CD4-positive, CD25-positive, alpha-beta regulatory T cell (primary cell): ENCODE data around the gene MACROD2. TPM values are rescaled to one million over a fixed set of nuclear protein-coding genes. Genes with fewer than 3 reads are reported as not detected.

Source experiments
- ATAC-seq, 2 donors: fragments of 150-1000 bp; cut with Tn5 transposase; one replicate each; pipeline ENCODE4 v1.10.0; 2021; ENCODE audit warnings: low read depth in 2 of 2, moderate number of reproducible peaks in 2 of 2, moderate library complexity in 1 of 2
- DNase-seq, 3 donors: peaks; one replicate each; pipeline versions ENCODE4 v3.0.0 to v3.0.0-alpha.2; 2012 to 2022; ENCODE audit warnings: mixed read lengths in 1 of 3
- H3K27ac ChIP-seq: one replicate; pipeline ENCODE4 v1.7.0; 2013; ENCODE audit warnings: mild to moderate bottlenecking, low read length; ENCODE audit not compliant: insufficient read depth, poor library complexity, severe bottlenecking
- H3K27me3 ChIP-seq: one replicate; pipeline ENCODE4 v1.7.0; 2013; ENCODE audit warnings: low read length; ENCODE audit not compliant: control insufficient read depth, insufficient read depth
- H3K36me3 ChIP-seq: one replicate; pipeline ENCODE4 v1.7.0; 2013; ENCODE audit warnings: mild to moderate bottlenecking, low read length, moderate library complexity; ENCODE audit not compliant: control insufficient read depth, insufficient read depth
- H3K4me1 ChIP-seq: 2 replicates; pipeline ENCODE4 v1.7.0; 2013; ENCODE audit warnings: mild to moderate bottlenecking, low read length; ENCODE audit not compliant: insufficient read depth, control insufficient read depth, poor library complexity, severe bottlenecking
- H3K4me3 ChIP-seq: one replicate; pipeline ENCODE4 v1.7.0; 2013; ENCODE audit warnings: low read depth, mild to moderate bottlenecking, low read length, moderate library complexity
- H3K9me3 ChIP-seq, 2 experiments: 1 replicate in 1 of 2; 2 replicates in 1 of 2; pipeline ENCODE4 v1.7.0; 2013; ENCODE audit warnings: low read length in 2 of 2, mild to moderate bottlenecking in 1 of 2, moderate library complexity in 1 of 2; ENCODE audit not compliant: control insufficient read depth in 2 of 2
- H3K27ac Mint-ChIP-seq, 3 donors: one replicate each; pipeline ENCODE4 v1.8.0; 2020 to 2022; ENCODE audit warnings: mild to moderate bottlenecking in 3 of 3, mixed read lengths in 3 of 3, moderate library complexity in 2 of 3
- H3K27me3 Mint-ChIP-seq: one replicate; pipeline ENCODE4 v1.8.0; 2022; ENCODE audit warnings: mild to moderate bottlenecking, mixed read lengths
- H3K36me3 Mint-ChIP-seq: one replicate; pipeline ENCODE4 v1.8.0; 2020; ENCODE audit warnings: mixed read lengths
- H3K4me1 Mint-ChIP-seq, 4 donors: one replicate each; pipeline ENCODE4 v1.8.0; 2020 to 2022; ENCODE audit warnings: mixed read lengths in 4 of 4, mild to moderate bottlenecking in 1 of 4
- H3K4me3 Mint-ChIP-seq, 4 donors: one replicate each; pipeline ENCODE4 v1.8.0; 2020 to 2022; ENCODE audit warnings: mild to moderate bottlenecking in 4 of 4, mixed read lengths in 4 of 4, moderate library complexity in 3 of 4
- H3K9me3 Mint-ChIP-seq, 7 donors: one replicate each; pipeline ENCODE4 v1.8.0; 2020 to 2022; ENCODE audit warnings: mixed read lengths in 7 of 7, mild to moderate bottlenecking in 3 of 7, moderate library complexity in 2 of 7
- polyA plus RNA-seq, 4 donors: library from polyadenylated mRNA; unstranded; fragments of 300-500 nt; fragmentation: Illumina TruSeq; gene quantifications; one replicate each; pipeline ENCODE4 v1.2.3, GENCODE V29; 2021
- total RNA-seq: library from RNA; stranded (reverse); gene quantifications from one replicate; pipeline ENCODE4 v1.2.3, GENCODE V29; 2022

MACROD2 gene
- total and polyA plus RNA-seq, 5 donors from 2014 or later: 1.4 TPM; not detected in 4

DNA sequence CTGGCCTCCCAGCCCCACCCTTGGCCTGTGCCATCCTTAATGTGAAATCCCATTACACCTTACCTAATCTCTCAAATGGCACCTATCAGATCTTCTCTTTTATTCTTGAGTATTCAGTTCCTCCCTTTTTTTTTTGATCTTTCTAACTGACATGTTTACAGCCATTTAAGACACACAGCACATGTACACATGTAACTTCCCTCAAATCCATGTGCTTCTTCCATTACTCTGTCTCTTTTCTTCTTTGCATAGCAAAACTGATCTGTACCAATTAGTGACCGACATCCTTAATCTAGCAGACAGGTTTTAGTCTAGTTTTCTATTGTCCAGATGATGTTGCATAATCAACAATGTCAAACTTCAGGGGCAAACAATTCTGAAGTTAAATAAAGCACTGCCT, 755.9 kb downstream of the MACROD2 start:
- Histone ChIP-seq H3K27me3 (no peaks in the 10 kb centered on the region), H3K4me1 (no peaks in the 10 kb centered on the region), H3K9me3 (no peaks in the 10 kb centered on the region), H3K27ac (no peak overlapping the region), H3K4me3 (no peak overlapping the region), H3K36me3 (no peaks in the 10 kb centered on the region)
- DNase-seq: no peak
- Mint-ChIP-seq H3K36me3 (no peaks in the 10 kb centered on the region), H3K4me1 (no peaks in the 10 kb centered on the region), H3K4me3 (no peak overlapping the region), H3K27me3 (no peaks in the 10 kb centered on the region), H3K9me3 (peaks cover 0 to 21% (median 10%) of the 10 kb centered on the region in 7 donors), H3K27ac (no peak overlapping the region)
- ATAC-seq: no peak

DNA sequence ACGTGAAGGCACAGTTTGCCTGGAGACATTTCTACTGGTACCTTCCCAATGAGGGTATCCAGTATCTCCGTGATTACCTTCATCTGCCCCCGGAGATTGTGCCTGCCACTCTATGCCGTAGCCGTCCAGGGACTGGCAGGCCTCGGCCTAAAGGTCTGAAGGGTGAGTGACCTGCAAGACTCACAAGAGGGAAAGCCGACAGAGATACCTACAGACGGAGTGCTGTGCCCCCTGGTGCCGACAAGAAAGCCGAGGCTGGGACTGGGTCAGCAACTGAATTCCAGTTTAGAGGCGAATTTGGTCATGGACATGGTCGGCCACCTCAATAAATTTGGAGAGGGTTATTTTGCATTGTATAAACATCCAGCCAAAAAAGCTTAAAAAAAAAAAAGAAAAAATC, 762.4 kb downstream of the MACROD2 start:
- Mint-ChIP-seq H3K36me3 (no peaks in the 10 kb centered on the region), H3K27ac (no peak overlapping the region), H3K27me3 (no peaks in the 10 kb centered on the region), H3K4me1 (no peaks in the 10 kb centered on the region), H3K9me3 (peaks cover 4 to 11% (median 7%) of the 10 kb centered on the region in 7 donors), H3K4me3 (no peak overlapping the region)
- no peaks in the 10 kb centered on the region for H3K4me1 ChIP-seq
- no peak overlapping the region for H3K27ac ChIP-seq
- H3K4me3 ChIP-seq: no peak overlapping the region
- H3K27me3 ChIP-seq: no peaks in the 10 kb centered on the region
- peaks cover 0 to 11% of the 10 kb centered on the region in 2 experiments for H3K9me3 ChIP-seq
- DNase-seq (no peak), ATAC-seq (no peak)
- H3K36me3 ChIP-seq: no peaks in the 10 kb centered on the region

DNA sequence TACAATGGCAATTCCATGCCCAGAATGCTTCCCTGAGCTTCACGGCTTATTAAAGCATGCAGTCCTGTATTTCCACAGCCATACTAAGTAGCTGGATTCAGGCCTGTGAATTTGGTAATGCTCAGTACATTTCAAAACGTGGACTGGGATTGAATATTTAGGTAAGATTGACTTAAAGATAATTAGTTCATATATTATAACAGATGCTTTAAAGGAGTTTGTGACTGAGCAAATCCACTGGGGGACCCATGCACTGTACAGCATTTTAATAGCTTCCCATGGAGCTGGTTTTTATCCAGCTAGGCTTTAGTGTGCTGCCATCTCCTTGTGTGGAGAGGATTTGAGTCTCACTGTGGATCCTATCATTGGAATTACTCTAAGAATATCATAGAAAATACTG, 763.0 kb downstream of the MACROD2 start:
- Mint-ChIP-seq H3K27ac (no peak overlapping the region), H3K36me3 (no peaks in the 10 kb centered on the region)
- peaks cover 0 to 11% of the 10 kb centered on the region in 2 experiments for H3K9me3 ChIP-seq

DNA sequence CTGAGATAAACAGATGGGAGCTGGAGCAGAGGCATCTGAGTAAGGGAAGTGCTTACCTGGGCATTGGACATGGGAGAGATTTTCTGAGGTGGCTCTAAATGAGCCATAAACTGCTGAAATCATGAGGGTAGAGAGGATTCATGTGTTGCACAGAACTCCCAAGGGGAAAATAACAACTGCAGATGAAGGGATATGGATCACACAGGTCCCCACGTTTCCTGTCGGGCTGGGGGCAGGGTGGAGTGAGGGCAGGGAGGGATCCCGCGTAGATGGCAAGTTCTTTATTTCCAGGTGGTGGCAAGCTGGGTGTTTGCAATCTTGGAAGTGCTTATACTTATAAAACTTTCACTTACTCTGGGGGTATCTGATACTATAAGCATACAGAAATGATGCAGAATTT, 764.7 kb downstream of the MACROD2 start:
- H3K27ac ChIP-seq: no peak overlapping the region

More for the DNA sequence above, 763.0 kb downstream of the MACROD2 start:
- Histone ChIP-seq H3K27me3 (no peaks in the 10 kb centered on the region), H3K4me3 (no peak overlapping the region), H3K4me1 (no peaks in the 10 kb centered on the region), H3K27ac (no peak overlapping the region), H3K36me3 (no peaks in the 10 kb centered on the region)
- H3K4me1 Mint-ChIP-seq: no peaks in the 10 kb centered on the region
- H3K4me3 Mint-ChIP-seq: no peak overlapping the region
- DNase-seq (no peak), ATAC-seq (no peak)
- no peaks in the 10 kb centered on the region for H3K27me3 Mint-ChIP-seq
- peaks cover 4 to 14% (median 7%) of the 10 kb centered on the region in 7 donors for H3K9me3 Mint-ChIP-seq

DNA sequence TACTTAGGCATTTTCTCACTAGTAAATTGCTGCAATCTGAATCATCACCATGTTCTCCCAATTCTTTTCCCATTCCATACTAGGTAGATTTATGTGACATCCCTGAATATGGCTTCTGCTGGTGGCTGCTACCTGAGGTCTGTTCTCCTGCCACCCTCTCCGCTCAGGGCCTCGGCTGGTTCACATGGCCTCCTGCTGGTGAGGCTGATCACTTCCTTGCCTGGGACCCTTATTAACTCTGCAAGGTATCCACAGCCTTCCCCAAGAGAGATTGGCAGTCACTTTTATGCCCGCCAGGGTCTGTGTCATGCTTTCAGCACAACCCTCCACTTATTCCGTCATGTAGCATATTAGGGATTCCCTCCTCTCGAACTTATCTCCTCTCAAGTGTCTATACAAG, 766.6 kb downstream of the MACROD2 start:
- no peaks in the 10 kb centered on the region for H3K36me3 ChIP-seq
- no peak overlapping the region for H3K4me3 Mint-ChIP-seq
- H3K9me3 ChIP-seq: peaks cover 0 to 14% of the 10 kb centered on the region in 2 experiments
- H3K4me1 ChIP-seq: no peaks in the 10 kb centered on the region
- ATAC-seq (no peak), DNase-seq (no peak)
- H3K4me1 Mint-ChIP-seq: no peaks in the 10 kb centered on the region
- H3K4me3 ChIP-seq: no peak overlapping the region
- H3K36me3 Mint-ChIP-seq: peaks cover 4% of the 10 kb centered on the region
- no peak overlapping the region for H3K27ac Mint-ChIP-seq
- H3K27me3 ChIP-seq: no peaks in the 10 kb centered on the region
- H3K9me3 Mint-ChIP-seq: peaks cover 4 to 17% (median 7%) of the 10 kb centered on the region in 7 donors
- H3K27ac ChIP-seq: no peak overlapping the region
- H3K27me3 Mint-ChIP-seq: no peaks in the 10 kb centered on the region

More for the DNA sequence above, 764.7 kb downstream of the MACROD2 start:
- Histone ChIP-seq H3K4me1 (no peaks in the 10 kb centered on the region), H3K9me3 (peaks cover 0 to 11% of the 10 kb centered on the region in 2 experiments), H3K27me3 (no peaks in the 10 kb centered on the region), H3K4me3 (no peak overlapping the region), H3K36me3 (no peaks in the 10 kb centered on the region)
- DNase-seq: no peak
- no peak overlapping the region for H3K27ac Mint-ChIP-seq
- H3K36me3 Mint-ChIP-seq: no peaks in the 10 kb centered on the region
- no peaks in the 10 kb centered on the region for H3K4me1 Mint-ChIP-seq
- no peak overlapping the region for H3K4me3 Mint-ChIP-seq
- no peaks in the 10 kb centered on the region for H3K27me3 Mint-ChIP-seq
- no peak for ATAC-seq
- peaks cover 5 to 17% (median 7%) of the 10 kb centered on the region in 7 donors for H3K9me3 Mint-ChIP-seq

DNA sequence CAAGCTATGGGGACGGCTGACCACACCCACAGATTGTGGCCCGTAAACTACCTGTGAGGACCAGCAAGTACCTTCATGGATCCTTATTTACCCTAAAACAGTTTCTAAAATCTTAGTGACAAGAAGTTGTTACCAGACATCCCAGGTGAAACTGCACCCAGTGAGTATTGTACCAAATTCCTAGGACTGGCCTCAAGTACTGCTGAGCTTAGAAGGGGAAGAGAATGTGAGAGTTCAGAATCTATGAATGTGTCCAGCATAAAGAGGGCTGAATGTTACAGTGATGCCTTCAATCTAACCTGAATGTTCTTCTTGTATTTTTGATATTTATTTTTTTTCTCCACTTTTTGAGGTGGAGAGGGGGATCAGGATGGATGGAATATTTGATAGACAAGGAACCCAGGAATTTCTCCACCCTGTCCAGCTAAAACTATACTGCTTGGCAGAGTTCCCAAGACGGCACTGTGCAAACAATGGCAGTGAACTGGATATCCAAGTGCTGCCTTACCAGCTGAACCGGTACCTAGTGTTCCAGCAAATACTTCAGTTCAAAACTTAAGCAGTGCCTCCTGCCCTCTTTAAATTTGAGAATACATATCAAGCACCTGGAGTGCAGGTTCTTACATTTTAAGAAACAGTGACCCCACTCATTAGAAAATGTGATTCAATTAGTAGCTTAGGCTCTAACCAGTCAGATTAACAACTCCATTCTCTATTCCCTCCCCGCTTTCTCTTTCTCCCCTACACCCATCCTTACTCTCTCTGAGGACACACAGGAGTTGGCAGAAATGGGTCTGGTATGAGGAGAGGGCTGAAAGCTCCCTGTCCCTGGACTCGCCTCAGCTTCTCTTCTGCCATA, 769.4 kb downstream of the MACROD2 start:
- Mint-ChIP-seq H3K27ac (no peak overlapping the region), H3K27me3 (no peaks in the 10 kb centered on the region), H3K4me1 (no peaks in the 10 kb centered on the region), H3K9me3 (peaks cover 3 to 19% (median 9%) of the 10 kb centered on the region in 7 donors), H3K4me3 (no peak overlapping the region), H3K36me3 (peaks cover 4% of the 10 kb centered on the region)
- H3K36me3 ChIP-seq: no peaks in the 10 kb centered on the region
- DNase-seq (no peak), ATAC-seq (no peak)
- H3K4me3 ChIP-seq: no peak overlapping the region
- no peaks in the 10 kb centered on the region for H3K4me1 ChIP-seq
- peaks cover 0 to 14% of the 10 kb centered on the region in 2 experiments for H3K9me3 ChIP-seq
- H3K27me3 ChIP-seq: no peaks in the 10 kb centered on the region
- no peak overlapping the region for H3K27ac ChIP-seq

DNA sequence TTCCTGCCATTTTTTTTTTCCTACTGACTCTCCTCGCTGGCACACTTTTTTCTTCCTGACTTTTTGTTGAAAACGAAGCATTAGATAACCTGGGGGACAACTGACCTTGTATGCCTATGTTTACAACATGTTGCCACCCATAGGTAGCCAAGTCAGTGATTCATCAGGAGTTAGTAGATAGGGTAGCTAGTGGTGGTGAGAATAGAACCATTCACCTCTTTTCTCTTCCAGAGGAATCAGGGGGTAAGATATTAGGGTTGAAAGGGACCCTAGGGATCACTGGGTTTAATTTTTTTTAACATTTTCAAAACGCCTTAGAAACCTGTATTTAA, 770.0 kb downstream of the MACROD2 start:
- Histone ChIP-seq H3K4me1 (no peaks in the 10 kb centered on the region), H3K9me3 (peaks cover 0 to 14% of the 10 kb centered on the region in 2 experiments), H3K36me3 (no peaks in the 10 kb centered on the region), H3K4me3 (no peak overlapping the region), H3K27ac (no peak overlapping the region), H3K27me3 (no peaks in the 10 kb centered on the region)
- H3K4me3 Mint-ChIP-seq: no peak overlapping the region
- H3K4me1 Mint-ChIP-seq: no peaks in the 10 kb centered on the region
- no peaks in the 10 kb centered on the region for H3K27me3 Mint-ChIP-seq
- ATAC-seq (no peak), DNase-seq (no peak)
- H3K36me3 Mint-ChIP-seq: peaks cover 4% of the 10 kb centered on the region
- peaks cover 3 to 20% (median 9%) of the 10 kb centered on the region in 7 donors for H3K9me3 Mint-ChIP-seq
- no peak overlapping the region for H3K27ac Mint-ChIP-seq

DNA sequence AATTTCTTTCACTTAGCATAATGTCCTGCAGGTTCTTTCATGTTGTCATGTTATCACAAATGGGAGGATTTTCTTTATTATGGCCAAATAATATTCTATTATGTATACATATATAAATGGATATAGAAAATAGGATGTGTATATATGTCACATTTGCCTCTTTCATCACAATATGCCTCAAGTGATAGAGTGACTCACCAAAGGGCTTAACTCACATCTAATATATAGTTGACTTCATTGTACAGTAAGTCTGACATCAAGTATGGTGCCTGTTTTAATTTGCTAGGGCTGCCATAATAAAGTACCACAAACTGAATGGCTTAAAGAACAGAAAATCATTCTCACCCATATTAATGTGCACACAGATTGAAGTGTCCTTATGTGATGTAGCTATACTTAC, 778.2 kb downstream of the MACROD2 start:
- Mint-ChIP-seq H3K27ac (no peak overlapping the region), H3K9me3 (peaks cover 2 to 17% (median 10%) of the 10 kb centered on the region in 7 donors), H3K4me1 (peaks cover 0 to 5% (median 0%) of the 10 kb centered on the region in 4 donors), H3K27me3 (no peaks in the 10 kb centered on the region), H3K4me3 (no peak overlapping the region), H3K36me3 (no peaks in the 10 kb centered on the region)
- Histone ChIP-seq H3K27me3 (no peaks in the 10 kb centered on the region), H3K9me3 (no peaks in the 10 kb centered on the region), H3K4me1 (no peaks in the 10 kb centered on the region), H3K36me3 (no peaks in the 10 kb centered on the region), H3K4me3 (no peak overlapping the region), H3K27ac (no peak overlapping the region)
- DNase-seq (no peak), ATAC-seq (no peak)
